H1 (cell line): ENCODE data around the gene DOC2A. TPM values are rescaled to one million over a fixed set of nuclear protein-coding genes. Genes with fewer than 3 reads are reported as not detected.
A peak's percentile ranks its signal among the peaks of the same experiment; 100 is the strongest.

Source experiments
- CTCF ChIA-PET: fragments of 300-600 bp; sonication (Branson Sonifier 250); formaldehyde crosslinking; loops from one replicate; lab custom pipeline; 2021; ENCODE audit not compliant: partially characterized antibody; lab: Charles Lee
- POLR2A ChIA-PET: fragments of 300-600 bp; sonication (Branson Sonifier 250); formaldehyde crosslinking; loops from one replicate; lab custom pipeline; 2021; ENCODE audit warnings: inconsistent platforms; ENCODE audit not compliant: partially characterized antibody; lab: Charles Lee
- DNase-seq, 2 experiments: peaks; one replicate each; pipeline versions ENCODE4 v3.0.0 to v3.0.0-alpha.2; 2010 to 2022; ENCODE audit warnings: low spot score in 2 of 2, low read depth in 1 of 2, mixed read lengths in 1 of 2
- FAIRE-seq: peaks from 2 replicates; lab custom pipeline; 2011; peaks lifted over from hg19 to GRCh38; lab: Jason Lieb, UNC
- H2AFZ ChIP-seq: 2 replicates; pipeline ENCODE4 v1.8.1; 2012; ENCODE audit warnings: low read length, inconsistent platforms
- H2AK5ac ChIP-seq: 2 replicates; pipeline ENCODE4 v1.6.1; 2013; ENCODE audit warnings: low read depth, low read length
- H2BK120ac ChIP-seq: replicated peaks from 2 replicates; pipeline ENCODE3; 2013; ENCODE audit warnings: low read depth, low read length, inconsistent platforms
- H2BK12ac ChIP-seq: 2 replicates; pipeline ENCODE4 v1.6.1; 2013; ENCODE audit warnings: low read depth, low read length
- H2BK15ac ChIP-seq: 2 replicates; pipeline ENCODE4 v1.6.1; 2013; ENCODE audit warnings: low read length
- H2BK20ac ChIP-seq: 2 replicates; pipeline ENCODE4 v1.6.1; 2013; ENCODE audit warnings: low read length
- H2BK5ac ChIP-seq: 2 replicates; pipeline ENCODE4 v1.6.1; 2013; ENCODE audit warnings: low read depth, low read length
- H3K14ac ChIP-seq: 2 replicates; pipeline ENCODE4 v1.6.1; 2013; ENCODE audit warnings: inconsistent platforms; ENCODE audit not compliant: insufficient read length
- H3K18ac ChIP-seq: 2 replicates; pipeline ENCODE4 v1.6.1; 2013; ENCODE audit warnings: low read length; ENCODE audit errors: extremely low read depth
- H3K23ac ChIP-seq: 2 replicates; pipeline ENCODE4 v1.6.1; 2013; ENCODE audit warnings: inconsistent platforms; ENCODE audit not compliant: insufficient read length
- H3K23me2 ChIP-seq: 2 replicates; pipeline ENCODE4 v1.6.1; 2013; ENCODE audit warnings: low read depth, low read length
- H3K27ac ChIP-seq: 2 replicates; pipeline ENCODE4 v1.6.1; 2011; ENCODE audit warnings: low read depth, low read length, inconsistent platforms
- H3K27me3 ChIP-seq, 4 experiments: replicated peaks in 1 of 4; 1 replicate in 1 of 4; 2 replicates in 3 of 4; pipeline versions ENCODE4 v1.6.1 to v1.8.1; 2011 to 2013; ENCODE audit warnings: low read length in 3 of 4, mild to moderate bottlenecking in 3 of 4, inconsistent platforms in 2 of 4, mixed read lengths in 2 of 4, moderate library complexity in 1 of 4; ENCODE audit not compliant: control insufficient read depth in 3 of 4, insufficient read depth in 3 of 4; ENCODE audit errors: extremely low read depth in 1 of 4
- H3K36me3 ChIP-seq, 4 experiments: 2 replicates each; pipeline versions ENCODE4 v1.6.1 to v1.8.1; 2011 to 2013; ENCODE audit warnings: mild to moderate bottlenecking in 4 of 4, low read length in 3 of 4, moderate library complexity in 2 of 4, control low read depth in 1 of 4, inconsistent platforms in 1 of 4; ENCODE audit not compliant: insufficient read depth in 4 of 4, control insufficient read depth in 2 of 4
- H3K4ac ChIP-seq: replicated peaks from 2 replicates; pipeline ENCODE3; 2013; ENCODE audit warnings: low read length, low read depth, mixed read lengths, inconsistent platforms; ENCODE audit not compliant: insufficient read length
- H3K4me1 ChIP-seq, 4 experiments: replicated peaks in 1 of 4; 1 replicate in 1 of 4; 2 replicates in 3 of 4; pipeline versions ENCODE4 v1.6.1 to v1.8.1; 2011 to 2013; ENCODE audit warnings: low read length in 3 of 4, inconsistent platforms in 2 of 4, mixed read lengths in 1 of 4; ENCODE audit not compliant: insufficient read depth in 4 of 4, control insufficient read depth in 3 of 4
- H3K4me2 ChIP-seq, 2 experiments: 2 replicates each; pipeline versions ENCODE4 v1.6.1 to v1.8.1; 2011 to 2013; ENCODE audit warnings: low read depth in 2 of 2, low read length in 2 of 2, control low read depth in 1 of 2, inconsistent platforms in 1 of 2, mild to moderate bottlenecking in 1 of 2; ENCODE audit not compliant: insufficient read depth in 1 of 2
- H3K4me3 ChIP-seq, 4 experiments: fragments of 200-600, 300-600 bp in 1 of 4; sonication (generic), shearing (Covaris generic), sonication (Bioruptor Twin) in 1 of 4; 2 replicates each; pipeline versions ENCODE4 v1.5.1 to v1.8.1; 2011 to 2016; ENCODE audit warnings: low read length in 4 of 4, low read depth in 3 of 4, control low read depth in 2 of 4, inconsistent platforms in 2 of 4, mild to moderate bottlenecking in 2 of 4, mixed read lengths in 1 of 4, moderate library complexity in 1 of 4; ENCODE audit not compliant: insufficient read depth in 2 of 4; ENCODE audit errors: extremely low read depth in 1 of 4
- H3K56ac ChIP-seq: replicated peaks from 2 replicates; pipeline ENCODE3; 2013; ENCODE audit warnings: low read depth, mild to moderate bottlenecking, mixed read lengths, low read length, inconsistent platforms; ENCODE audit not compliant: insufficient read length
- H3K79me1 ChIP-seq: 2 replicates; pipeline ENCODE4 v1.6.1; 2013; ENCODE audit warnings: low read depth, low read length, control low read depth
- H3K79me2 ChIP-seq, 2 experiments: 2 replicates each; pipeline versions ENCODE4 v1.6.1 to v1.8.1; 2012 to 2013; ENCODE audit warnings: low read length in 2 of 2, mild to moderate bottlenecking in 2 of 2, inconsistent platforms in 1 of 2; ENCODE audit not compliant: insufficient read depth in 2 of 2, control insufficient read depth in 1 of 2
- H3K9ac ChIP-seq, 4 experiments: replicated peaks in 1 of 4; 1 replicate in 1 of 4; 2 replicates in 3 of 4; pipeline versions ENCODE4 v1.6.1 to v1.8.1; 2011 to 2013; ENCODE audit warnings: low read depth in 3 of 4, low read length in 3 of 4, control low read depth in 2 of 4, mild to moderate bottlenecking in 2 of 4, moderate library complexity in 2 of 4, inconsistent platforms in 1 of 4; ENCODE audit errors: extremely low read depth in 1 of 4
- H3K9me3 ChIP-seq, 2 experiments: 2 replicates each; pipeline versions ENCODE4 v1.6.1 to v1.8.1; 2012 to 2013; ENCODE audit warnings: mild to moderate bottlenecking in 2 of 2, moderate library complexity in 2 of 2, control low read depth in 1 of 2, inconsistent platforms in 1 of 2, low read depth in 1 of 2, low read length in 1 of 2, mixed read lengths in 1 of 2; ENCODE audit not compliant: insufficient read depth in 2 of 2
- H4K20me1 ChIP-seq, 2 experiments: replicated peaks in 1 of 2; 2 replicates each; pipeline versions ENCODE3 to v1.8.1; 2011 to 2013; ENCODE audit warnings: inconsistent platforms in 2 of 2, low read length in 2 of 2, mild to moderate bottlenecking in 1 of 2; ENCODE audit not compliant: insufficient read depth in 2 of 2, control insufficient read depth in 1 of 2
- H4K5ac ChIP-seq: 2 replicates; pipeline ENCODE4 v1.6.1; 2013; ENCODE audit warnings: low read length, low read depth, mixed read lengths, inconsistent platforms; ENCODE audit not compliant: insufficient read length
- H4K8ac ChIP-seq: 2 replicates; pipeline ENCODE4 v1.8.0; 2013; ENCODE audit warnings: mild to moderate bottlenecking, moderate library complexity, low read length, inconsistent platforms; ENCODE audit not compliant: insufficient read depth; ENCODE audit errors: extremely low read depth
- H4K91ac ChIP-seq: replicated peaks from 2 replicates; pipeline ENCODE3; 2013; ENCODE audit warnings: low read length, mixed read lengths, inconsistent platforms; ENCODE audit not compliant: insufficient read length
- ASH2L ChIP-seq: fragments of 200-600, 300-600 bp; sonication (generic); IDR thresholded peaks from one replicate; pipeline ENCODE4 v1.7.1; 2017; ENCODE audit warnings: low read length
- ATF3 ChIP-seq: IDR thresholded peaks from 2 replicates; pipeline ENCODE4 v1.6.1; 2011; ENCODE audit warnings: low read depth, mild to moderate bottlenecking, low read length; ENCODE audit not compliant: insufficient read depth
- BRCA1 ChIP-seq: IDR thresholded peaks from 2 replicates; pipeline ENCODE4 v1.6.1; 2012; ENCODE audit warnings: low read depth, low read length, improper control_type of control experiment
- CBX8 ChIP-seq: fragments of 300-800, 300-1000 bp; sonication (generic); IDR thresholded peaks from 2 replicates; pipeline ENCODE4 v1.7.1; 2016; ENCODE audit warnings: low read depth, low read length, borderline replicate concordance
- EGR1 ChIP-seq: IDR thresholded peaks from 2 replicates; pipeline ENCODE4 v1.6.1; 2011; ENCODE audit warnings: low read depth, low read length, borderline replicate concordance
- EP300 ChIP-seq, 2 experiments: IDR thresholded peaks; 1 replicate in 1 of 2; 2 replicates in 1 of 2; pipeline ENCODE4 v1.6.1; 2011 to 2012; ENCODE audit warnings: low read depth in 2 of 2, low read length in 2 of 2, mild to moderate bottlenecking in 2 of 2, borderline replicate concordance in 1 of 2, inconsistent platforms in 1 of 2, moderate library complexity in 1 of 2
- KDM1A ChIP-seq: fragments of 200-600, 300-600 bp; sonication (generic); IDR thresholded peaks from 2 replicates; pipeline ENCODE4 v1.7.1; 2016; ENCODE audit warnings: mild to moderate bottlenecking, low read length, borderline replicate concordance
- MAFK ChIP-seq: IDR thresholded peaks from 2 replicates; pipeline ENCODE4 v1.6.1; 2012; ENCODE audit warnings: low read depth, mild to moderate bottlenecking, improper control_type of control experiment, low read length
- NANOG ChIP-seq: IDR thresholded peaks from 2 replicates; pipeline ENCODE4 v1.6.1; 2011; ENCODE audit warnings: low read length, low read depth, mild to moderate bottlenecking, inconsistent platforms; ENCODE audit not compliant: insufficient read depth, poor library complexity, severe bottlenecking
- POLR2A ChIP-seq, 2 experiments: IDR thresholded peaks; 1 replicate in 1 of 2; 2 replicates in 1 of 2; pipeline ENCODE4 v1.6.1; 2011; ENCODE audit warnings: low read depth in 2 of 2, low read length in 2 of 2, mild to moderate bottlenecking in 2 of 2; ENCODE audit errors: control extremely low read depth in 1 of 2
- POU5F1 ChIP-seq: IDR thresholded peaks from 2 replicates; pipeline ENCODE4 v1.6.1; 2011; ENCODE audit warnings: low read depth, mild to moderate bottlenecking, low read length, moderate library complexity
- RBBP5 ChIP-seq: IDR thresholded peaks from 2 replicates; pipeline ENCODE4 v1.7.1; 2012; ENCODE audit warnings: low read depth, mild to moderate bottlenecking, inconsistent platforms, low read length, moderate library complexity, borderline replicate concordance
- RXRA ChIP-seq: IDR thresholded peaks from 2 replicates; pipeline ENCODE4 v1.6.1; 2011; ENCODE audit warnings: low read depth, mild to moderate bottlenecking, low read length, moderate library complexity; ENCODE audit not compliant: insufficient read depth
- WGBS, 2 experiments: shearing (Covaris generic) in 1 of 2; methylation state at CpG; one replicate each; pipeline versions ENCODE4 v1.1.6 to v1.1.7; 2013 to 2015; ENCODE audit warnings: low lambda C conversion rate in 2 of 2, mixed read lengths in 2 of 2, inconsistent platforms in 1 of 2, low coverage in 1 of 2, missing lambda C conversion rate in 1 of 2; ENCODE audit not compliant: insufficient replicate concordance in 2 of 2, insufficient coverage in 1 of 2, insufficient read length in 1 of 2; ENCODE audit errors: extremely low coverage in 1 of 2, missing lambda C conversion rate in 1 of 2; 5-methylcytosine and 5-hydroxymethylcytosine counted together
- polyA plus RNA-seq, 7 experiments: library from polyadenylated mRNA; depleted of rRNA in 3 of 7; stranded (reverse) in 5 of 7; unstranded in 2 of 7; fragments of >200 nt in 5 of 7; fragments of 200-250 nt in 2 of 7; gene quantifications; 1 replicate in 5 of 7; 2 replicates in 1 of 7; 4 replicates in 1 of 7; pipeline versions ENCODE4 v1.2.1 to v1.2.3, GENCODE V29; 2011 to 2013; ENCODE audit warnings: missing spikeins in 2 of 7, mixed read lengths in 2 of 7
- total RNA-seq: library from RNA; stranded (reverse); fragmentation: NEBNext Ultra II Directional; extraction: Animal tissue kit (Norgen Biotek cat#: 25700); gene quantifications from 2 replicates; pipeline ENCODE4 v1.2.1, GENCODE V29; 2021

The DOC2A gene
- total and polyA plus RNA-seq, 2 of the 8 experiments (the other 6 are each of a cell fraction or from before 2014, with no cell fraction given), result 13.9 to 20.7 TPM

DNA sequence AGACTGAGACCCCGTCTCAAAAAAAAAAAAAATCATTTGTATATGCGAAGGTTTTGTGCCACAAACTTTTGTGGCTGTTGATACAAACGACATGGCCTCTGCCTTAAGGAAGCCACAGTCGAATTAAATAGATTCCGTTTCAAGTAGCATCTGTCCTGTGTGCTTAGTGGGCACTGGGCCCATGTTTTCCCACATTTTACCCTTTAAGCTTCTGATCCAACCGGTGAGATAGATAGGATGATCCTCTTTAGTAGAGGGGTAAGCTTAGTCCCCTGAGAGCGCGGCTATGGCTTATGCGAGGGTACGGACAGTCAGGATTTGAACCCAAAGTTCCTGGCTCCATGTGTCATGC, 49.7 kb downstream of the DOC2A start:
- H2AFZ ChIP-seq, result peak overlapping the region; percentile 94; the same call in 1 of the 2 replicates
- H2BK12ac ChIP-seq, result peak overlapping the region; percentile 61; the same call in 1 of the 2 replicates
- no peaks in the 10 kb centered on the region for H3K9me3 ChIP-seq
- no peak overlapping the region for H4K8ac ChIP-seq
- H3K27me3 ChIP-seq, result peaks cover 0 to 2% (median 0%) of the 10 kb centered on the region in 4 experiments; a peak in 1 of 7 replicates
- H2BK120ac ChIP-seq, result no peak overlapping the region
- H3K4me1 ChIP-seq, result peaks cover 0 to 5% (median 3%) of the 10 kb centered on the region in 4 experiments; a peak in 5 of 7 replicates
- H2BK15ac ChIP-seq, result no peak overlapping the region
- no peaks in the 10 kb centered on the region for H4K20me1 ChIP-seq
- POLR2A ChIA-PET, result interaction anchor here (0.8 to 3.6 kb wide), 8 partner anchors 9 to 259 kb away, joined by 3 to 33 read pairs (median 4); partner anchors contain the start of genes ASPHD1, KCTD13, TAOK2 and TBX6
- no peak overlapping the region for H2AK5ac ChIP-seq
- no peak overlapping the region for H2BK20ac ChIP-seq
- no peak for FAIRE-seq
- H3K4me3 ChIP-seq, result peak overlapping the region; percentile 51 to 81 (median 72); a peak in 6 of 8 replicates
- H3K56ac ChIP-seq, result no peak overlapping the region
- no peak overlapping the region for H3K27ac ChIP-seq
- H3K23me2 ChIP-seq, result peaks cover 12% of the 10 kb centered on the region
- no peak overlapping the region for H3K4ac ChIP-seq
- 0 out of 2 replicates have a peak overlapping the region, but pooled peaks have one; percentile 82 for H2BK5ac ChIP-seq
- no peak for DNase-seq
- H3K4me2 ChIP-seq, result peak overlapping the region; percentile 87 to 93
- peak overlapping the region; percentile 69 for H4K5ac ChIP-seq
- peak overlapping the region; percentile 76; the same call in 1 of the 2 replicates for H3K18ac ChIP-seq
- H3K36me3 ChIP-seq, result peaks cover 0 to 4% (median 0%) of the 10 kb centered on the region in 4 experiments; a peak in 1 of 8 replicates
- no peak overlapping the region for H3K14ac ChIP-seq
- WGBS, 2 experiments, result 85% methylated on average over 10 of the region's 10 CpGs; no CpG with 5 or more reads in 1 of the 2 experiments
- no peak overlapping the region; a peak in 1 of 7 replicates for H3K9ac ChIP-seq
- CTCF ChIA-PET, result interaction anchor here (0.6 to 2.5 kb wide), 10 partner anchors 7 to 731 kb away, joined by 4 to 16 read pairs (median 6); no protein-coding TSS in a partner anchor
- H3K79me1 ChIP-seq, result no peaks in the 10 kb centered on the region
- H4K91ac ChIP-seq, result no peak overlapping the region
- no peak overlapping the region for H3K23ac ChIP-seq
- no peaks in the 10 kb centered on the region for H3K79me2 ChIP-seq
- TF ChIP-seq POU5F1, result no peak
- TF ChIP-seq EGR1, result no peak
- TF ChIP-seq RXRA, result no peak
- no peak for TF ChIP-seq CBX8
- no peak for TF ChIP-seq RBBP5
- TF ChIP-seq ASH2L, result no peak
- TF ChIP-seq KDM1A, result no peak
- no peak for TF ChIP-seq BRCA1
- no peak for TF ChIP-seq MAFK
- no peak for TF ChIP-seq POLR2A (IDR thresholded peaks at IDR 0.05; ENCODE audit: control extremely low read depth in 1 of 2, low read depth in 2 of 2, low read length in 2 of 2)
- no peak for TF ChIP-seq NANOG
- TF ChIP-seq ATF3, result no peak
- no peak for TF ChIP-seq EP300 (IDR thresholded peaks at IDR 0.05; ENCODE audit: borderline replicate concordance in 1 of 2, low read depth in 2 of 2, low read length in 2 of 2)
